Psoas muscle (tissue), 8 donors: ENCODE measurements around the gene PSPH. TPM values are rescaled to one million over a fixed set of nuclear protein-coding genes. Genes with fewer than 3 reads are reported as not detected.

Source experiments
- ATAC-seq, 4 donors: fragments of 200-7000 bp; cut with Tn5 transposase; one replicate each; pipeline ENCODE4 v1.9.1; 2020; ENCODE audit warnings: moderate library complexity in 3 of 4, mild to moderate bottlenecking in 2 of 4
- DNase-seq, 2 donors: peaks; one replicate each; pipeline ENCODE4 v3.0.0-alpha.2; 2020
- H3K27ac ChIP-seq: fragments of 200-600 bp; one replicate; pipeline ENCODE4 v1.8.0; 2022
- H3K27me3 ChIP-seq, 3 donors: fragments of 200-600 bp in 1 of 3; one replicate each; pipeline versions ENCODE4 v1.6.1 to v1.8.0; 2013 to 2022; ENCODE audit warnings: low read length in 2 of 3, mild to moderate bottlenecking in 2 of 3, moderate library complexity in 1 of 3; ENCODE audit not compliant: insufficient read depth in 3 of 3
- H3K36me3 ChIP-seq, 2 donors: fragments of 200-600 bp in 1 of 2; one replicate each; pipeline versions ENCODE4 v1.6.1 to v1.8.0; 2013 to 2022; ENCODE audit warnings: low read depth in 1 of 2, mild to moderate bottlenecking in 1 of 2, moderate library complexity in 1 of 2; ENCODE audit not compliant: insufficient read depth in 1 of 2
- H3K4me1 ChIP-seq: fragments of 200-600 bp; one replicate; pipeline ENCODE4 v1.8.0; 2022
- H3K4me3 ChIP-seq: fragments of 200-600 bp; one replicate; pipeline ENCODE4 v1.8.0; 2022; ENCODE audit warnings: mild to moderate bottlenecking
- H3K9me3 ChIP-seq: fragments of 200-600 bp; one replicate; pipeline ENCODE4 v1.8.0; 2022
- CTCF ChIP-seq: fragments of 200-600 bp; IDR thresholded peaks from one replicate; pipeline ENCODE4 v1.8.0; 2022; ENCODE audit warnings: antibody characterized with exemption
- WGBS, 3 donors: extraction: QIAGEN DNeasy Blood & Tissue Kit; methylation state at CpG; one replicate each; pipeline versions ENCODE4 v1.1.6 to v1.1.7; 2013; 5-methylcytosine and 5-hydroxymethylcytosine counted together
- intact Hi-C, 2 donors: fragments of 100-400 bp; cut with DNase I; formaldehyde crosslinking; loops; one replicate each; pipeline versions ENCODE4 v1.11.0 to v1.14.2; 2022
- polyA plus RNA-seq, 3 donors: library from polyadenylated mRNA; stranded (reverse); fragments of 200-250 nt; gene quantifications; one replicate each; pipeline ENCODE4 v1.2.3, GENCODE V29; 2013
- total RNA-seq, 4 donors: library from RNA; stranded (reverse); fragmentation: NEBNext Ultra II Directional in 2 of 4; extraction: Animal tissue kit (Norgen Biotek cat#: 25700) in 2 of 4; gene quantifications; one replicate each; pipeline versions ENCODE4 v1.2.1 to v1.2.4, GENCODE V29; 2021 to 2023
- donor health status: healthy with polysubstance abuse.
- donor health status: DM: no; HTN: no; CAD: no; lungs with moderate emphysema.
- donor health status: Bipolar disorder and iron deficiency.
- donor health status: healthy.
- donor health status: DM: yes; HTN: yes; CAD: no.
- donor health status: DM: no; HTN: no; CAD: no.
- donor health status: DM: no; HTN: no; CAD: no.
- donor health status: DM: yes; HTN: yes; CAD: no.

Gene PSPH
- total and polyA plus RNA-seq, 7 donors, result 2.5 to 11.2 (median 5.3) TPM

DNA sequence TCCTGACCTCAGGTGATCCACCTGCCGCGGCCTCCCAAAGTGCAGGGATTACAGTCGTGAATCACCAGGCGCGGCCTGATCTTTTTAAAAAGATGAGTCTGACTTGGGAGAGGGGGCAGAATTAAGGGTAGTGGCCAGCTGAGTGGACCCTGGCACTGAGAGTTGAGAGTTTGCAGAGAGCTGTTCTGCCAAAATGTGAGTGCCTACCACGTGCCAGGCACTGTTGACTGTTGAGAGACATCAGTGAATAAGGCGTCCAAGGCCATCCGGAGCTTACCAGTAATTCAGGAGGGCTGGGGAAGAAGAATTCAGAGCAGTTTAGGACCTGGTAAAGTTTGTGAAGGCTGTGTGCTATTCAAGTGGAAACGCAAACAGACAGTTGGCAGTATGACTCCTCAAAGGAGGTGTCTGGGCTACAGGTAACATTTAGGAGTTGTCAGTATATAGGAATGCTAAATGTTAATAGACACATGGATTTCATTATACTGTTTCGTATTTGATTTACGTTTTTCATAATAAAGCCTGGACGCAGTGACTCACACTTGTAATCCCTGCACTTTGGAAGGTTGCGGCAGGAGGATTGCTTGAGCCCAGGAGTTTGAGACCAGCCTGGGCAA, 85.3 kb downstream of the PSPH start:
- Histone ChIP-seq H3K27ac (peak overlapping the region; percentile 89), H3K36me3 (no peaks in the 10 kb centered on the region), H3K27me3 (no peaks in the 10 kb centered on the region), H3K4me3 (peak overlapping the region; percentile 73), H3K9me3 (no peaks in the 10 kb centered on the region), H3K4me1 (peaks cover 45% of the 10 kb centered on the region)
- intact Hi-C loops, result loop anchor here in 1 of 2 donors (2.0 to 10.0 kb wide), 2 partner anchors 325 to 601 kb away; partner anchors contain the start of gene LANCL2
- ATAC-seq, result peak; percentile 48 to 74 (median 67)
- WGBS, 3 donors, result 25 to 48% (median 29%) methylated on average over 13 of the region's 13 CpGs
- DNase-seq, result peak; percentile 55 to 83
- TF ChIP-seq CTCF, result no peak

GRCh38 chr7:55965100-55965470, 86.2 kb downstream of the PSPH start:
- 0 to 2% (median 1%) methylated on average over 14 of the region's 14 CpGs for WGBS, 3 donors
- intact Hi-C loops, result loop anchor here in 1 of 2 donors (2.0 to 10.0 kb wide), 2 partner anchors 324 to 600 kb away; partner anchors contain the start of gene LANCL2

GRCh38 chr7:55964261-55965099, 86.8 kb downstream of the PSPH start, which contains the start of gene NIPSNAP2:
Gene NIPSNAP2, plus strand, starts transcription at chr7:55964585. Its CDS starts 25 bp downstream, at chr7:55964610.
- peaks cover 35% of the 10 kb centered on the region for H3K4me1 ChIP-seq
- ATAC-seq (peak; percentile 73 to 84 (median 82)), DNase-seq (peak; percentile 90 to 91)
- no peaks in the 10 kb centered on the region for H3K36me3 ChIP-seq
- H3K9me3 ChIP-seq, result no peaks in the 10 kb centered on the region
- H3K27ac ChIP-seq, result peak within 1 kb of the TSS; percentile 89
- WGBS, 3 donors, result 0 to 1% (median 1%) methylated on average over 52 to 105 of the region's 105 CpGs
- intact Hi-C loops, result loop anchor here (2.0 to 10.0 kb wide), 4 partner anchors 322 to 1207 kb away; partner anchors contain the start of genes LANCL2 (in 1 of the 2) and SEC61G (in 1 of the 2)
- TF ChIP-seq CTCF, result peak; percentile 83
- no peaks in the 10 kb centered on the region for H3K27me3 ChIP-seq
- H3K4me3 ChIP-seq, result peak within 1 kb of the TSS; percentile 73

More at GRCh38 chr7:55965100-55965470, 86.2 kb downstream of the PSPH start:
- peaks cover 37% of the 10 kb centered on the region for H3K4me1 ChIP-seq
- no peak for DNase-seq
- no peak for TF ChIP-seq CTCF
- H3K9me3 ChIP-seq, result no peaks in the 10 kb centered on the region
- ATAC-seq, result no peak
- H3K4me3 ChIP-seq, result peak overlapping the region; percentile 73
- peak overlapping the region; percentile 89 for H3K27ac ChIP-seq
- no peaks in the 10 kb centered on the region for H3K27me3 ChIP-seq
- H3K36me3 ChIP-seq, result no peaks in the 10 kb centered on the region

DNA sequence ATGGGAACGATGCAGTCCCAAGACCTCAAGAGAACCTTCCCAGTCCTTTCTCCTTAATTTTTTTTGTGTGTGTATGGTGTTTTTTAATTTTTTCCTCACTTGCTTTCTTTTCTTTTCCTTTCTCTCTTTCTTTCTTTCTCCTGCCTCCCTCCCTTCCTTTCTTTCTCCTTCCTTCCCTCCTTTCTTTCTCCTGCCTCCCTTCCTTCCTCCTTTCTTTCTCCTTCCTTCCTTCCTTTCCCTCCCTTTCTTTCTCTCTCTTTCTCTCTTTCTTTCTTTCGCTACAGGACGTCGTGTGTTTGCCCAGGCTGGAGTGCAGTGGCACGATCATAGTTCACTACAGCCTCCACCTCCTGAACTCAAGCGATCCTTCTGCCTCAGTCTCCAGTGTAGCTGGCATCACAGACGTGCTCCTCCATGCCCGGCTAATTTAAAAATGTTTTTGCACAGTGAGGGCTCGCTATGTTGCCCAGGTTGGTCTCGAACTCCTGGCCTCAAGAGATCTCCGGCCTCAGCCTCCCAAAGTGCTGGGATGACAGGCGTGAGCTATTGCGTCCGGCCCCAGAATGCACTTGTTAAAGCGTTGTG, 87.6 kb downstream of the PSPH start:
- H3K36me3 ChIP-seq, result no peaks in the 10 kb centered on the region
- H3K27ac ChIP-seq, result peak overlapping the region; percentile 89
- H3K4me3 ChIP-seq, result peak overlapping the region; percentile 73
- intact Hi-C loops, result loop anchor here (1.0 to 10.0 kb wide), 5 partner anchors 12 to 1206 kb away; partner anchors contain the start of genes LANCL2 (in 1 of the 2), MRPS17 (in 1 of the 2) and SEC61G (in 1 of the 2)
- 77 to 78% (median 77%) methylated on average over 15 of the region's 15 CpGs for WGBS, 3 donors
- H3K27me3 ChIP-seq, result no peaks in the 10 kb centered on the region
- H3K4me1 ChIP-seq, result peaks cover 29% of the 10 kb centered on the region
- TF ChIP-seq CTCF, result no peak
- ATAC-seq (no peak), DNase-seq (no peak)
- no peaks in the 10 kb centered on the region for H3K9me3 ChIP-seq
